GM23338 (cell line): ENCODE results near the gene LRRC4. TPM values are rescaled to one million over a fixed set of nuclear protein-coding genes. Genes with fewer than 3 reads are reported as not detected.

Source experiments
- ATAC-seq: fragments of 200-7000 bp; cut with Tn5 transposase; 3 replicates; pipeline ENCODE4 v1.9.1; 2020
- DNase-seq: peaks from one replicate; pipeline ENCODE4 v3.0.0-alpha.2; 2015; ENCODE audit warnings: low spot score
- H2AFZ ChIP-seq: fragments of 200-600 bp; sonication (generic); 2 replicates; pipeline ENCODE4 v1.8.0; 2016; ENCODE audit warnings: antibody characterized with exemption, mild to moderate bottlenecking, moderate library complexity
- H3F3A ChIP-seq: fragments of 200-600 bp; sonication (generic); replicated peaks from 2 replicates; pipeline ENCODE4 v1.8.0; 2017; ENCODE audit warnings: antibody characterized with exemption, mixed run types, low read depth
- H3K27ac ChIP-seq: fragments of 200-600 bp; sonication (generic); 2 replicates; pipeline ENCODE4 v1.6.1; 2016; ENCODE audit warnings: low read depth
- H3K27me3 ChIP-seq: fragments of 200-600 bp; sonication (generic); 2 replicates; pipeline ENCODE4 v1.8.0; 2016; ENCODE audit warnings: mild to moderate bottlenecking, mixed run types, moderate library complexity; ENCODE audit not compliant: insufficient read depth
- H3K36me3 ChIP-seq: fragments of 200-600 bp; sonication (generic); 2 replicates; pipeline ENCODE4 v1.8.0; 2016; ENCODE audit warnings: mild to moderate bottlenecking; ENCODE audit not compliant: insufficient read depth
- H3K4me1 ChIP-seq: fragments of 200-600 bp; sonication (generic); 2 replicates; pipeline ENCODE4 v1.8.0; 2016; ENCODE audit warnings: mild to moderate bottlenecking, moderate library complexity; ENCODE audit not compliant: insufficient read depth
- H3K4me2 ChIP-seq: fragments of 200-600 bp; sonication (generic); 2 replicates; pipeline ENCODE4 v1.7.1; 2017; ENCODE audit warnings: mixed run types
- H3K4me3 ChIP-seq: fragments of 200-600 bp; sonication (generic); 2 replicates; pipeline ENCODE4 v1.6.1; 2016; ENCODE audit warnings: mixed run types
- H3K79me2 ChIP-seq: fragments of 200-600 bp; sonication (generic); replicated peaks from 2 replicates; pipeline ENCODE4 v1.8.0; 2017; ENCODE audit warnings: mild to moderate bottlenecking; ENCODE audit not compliant: insufficient read depth
- H3K9me2 ChIP-seq: fragments of 200-600 bp; sonication (generic); 2 replicates; pipeline ENCODE4 v1.8.0; 2017; ENCODE audit not compliant: insufficient read depth
- H4K20me1 ChIP-seq: fragments of 200-600 bp; sonication (generic); replicated peaks from 2 replicates; pipeline ENCODE4 v1.8.0; 2017; ENCODE audit warnings: mild to moderate bottlenecking; ENCODE audit not compliant: insufficient read depth
- H3K27ac Mint-ChIP-seq: 2 replicates; pipeline ENCODE4 v1.8.0; 2020; ENCODE audit warnings: inconsistent platforms, mild to moderate bottlenecking, moderate library complexity, mixed read lengths
- H3K27me3 Mint-ChIP-seq: 3 replicates; pipeline ENCODE4 v1.8.0; 2022; ENCODE audit warnings: low read depth, mild to moderate bottlenecking, moderate library complexity, mixed read lengths, inconsistent platforms; ENCODE audit not compliant: insufficient read depth, poor library complexity
- H3K36me3 Mint-ChIP-seq: 3 replicates; pipeline ENCODE4 v1.8.0; 2021; ENCODE audit warnings: low read depth, mild to moderate bottlenecking, inconsistent platforms, moderate library complexity, mixed read lengths
- H3K4me1 Mint-ChIP-seq: 3 replicates; pipeline ENCODE4 v1.8.0; 2020; ENCODE audit warnings: mild to moderate bottlenecking, inconsistent platforms, mixed read lengths
- H3K4me3 Mint-ChIP-seq: 3 replicates; pipeline ENCODE4 v1.8.0; 2021; ENCODE audit warnings: moderate library complexity, mild to moderate bottlenecking, inconsistent platforms, mixed read lengths
- H3K9me3 Mint-ChIP-seq: 3 replicates; pipeline ENCODE4 v1.8.0; 2020; ENCODE audit warnings: moderate library complexity, mild to moderate bottlenecking, inconsistent platforms, mixed read lengths
- CREB1 ChIP-seq: fragments of 250-450 bp; sonication (Bioruptor Pico); IDR thresholded peaks from 2 replicates; pipeline ENCODE4 v1.5.0; 2020; ENCODE audit warnings: low read depth, mild to moderate bottlenecking, moderate library complexity
- EZH2 ChIP-seq: fragments of 200-600 bp; sonication (generic); IDR thresholded peaks from one replicate; pipeline ENCODE4 v1.8.0; 2017; ENCODE audit warnings: antibody characterized with exemption, mild to moderate bottlenecking, low read depth; ENCODE audit not compliant: unreplicated experiment
- EZH2phosphoT487 ChIP-seq: fragments of 200-600 bp; sonication (generic); IDR thresholded peaks from one replicate; pipeline ENCODE4 v1.8.1; 2018; ENCODE audit warnings: antibody characterized with exemption; ENCODE audit not compliant: unreplicated experiment
- JUNB ChIP-seq: IDR thresholded peaks from one replicate; pipeline ENCODE4 v1.6.1; 2016; ENCODE audit warnings: antibody characterized with exemption; ENCODE audit not compliant: unreplicated experiment
- NANOG ChIP-seq: IDR thresholded peaks from 2 replicates; pipeline ENCODE4 v1.6.1; 2016; ENCODE audit warnings: antibody characterized with exemption, borderline replicate concordance
- POLR2AphosphoS5 ChIP-seq: IDR thresholded peaks from 2 replicates; pipeline ENCODE4 v1.6.1; 2016; ENCODE audit warnings: antibody characterized with exemption, low read depth
- REST ChIP-seq: IDR thresholded peaks from one replicate; pipeline ENCODE4 v1.6.1; 2018; ENCODE audit warnings: antibody characterized with exemption; ENCODE audit not compliant: unreplicated experiment
- STAT1 ChIP-seq: IDR thresholded peaks from one replicate; pipeline ENCODE4 v1.6.1; 2016; ENCODE audit warnings: antibody characterized with exemption; ENCODE audit not compliant: unreplicated experiment
- ZNF114 ChIP-seq: fragments of 250-450 bp; sonication (Bioruptor Pico); IDR thresholded peaks from 2 replicates; pipeline ENCODE4 v1.5.0; 2020; ENCODE audit warnings: mild to moderate bottlenecking, moderate library complexity
- ZNF462 ChIP-seq: fragments of 250-450 bp; sonication (Bioruptor Pico); IDR thresholded peaks from 2 replicates; pipeline ENCODE4 v1.5.0; 2020; ENCODE audit warnings: mild to moderate bottlenecking, moderate library complexity
- polyA plus RNA-seq: library from polyadenylated mRNA; unstranded; fragments of >200 nt; fragmentation: Nextera tagmentation; extraction: Ambion mirVana; gene quantifications from 2 replicates; pipeline ENCODE4 v1.2.1, GENCODE V29; 2016
- total RNA-seq: library from RNA; depleted of rRNA; stranded (reverse); fragments of >200 nt; shearing (Covaris generic); gene quantifications from 2 replicates; pipeline ENCODE4 v1.2.3, GENCODE V29; 2014
- TF ChIP-seq, protein P1 (sequence below): IDR thresholded peaks from 2 replicates; pipeline ENCODE4 v1.6.1; 2016; ENCODE audit warnings: antibody characterized with exemption
- TF ChIP-seq, protein P2 (sequence below), 2 experiments: fragments of 200-600 bp in 1 of 2; sonication (generic) in 1 of 2; conservative IDR thresholded peaks; 2 replicates each; pipeline versions ENCODE4 v1.5.1 to v1.6.1; 2016 to 2017; ENCODE audit warnings: antibody characterized with exemption in 2 of 2, low read depth in 2 of 2, mild to moderate bottlenecking in 2 of 2, moderate library complexity in 1 of 2

LRRC4 gene
- total and polyA plus RNA-seq, 2 experiments from 2014 or later = 1.9 to 5.2 TPM

DNA sequence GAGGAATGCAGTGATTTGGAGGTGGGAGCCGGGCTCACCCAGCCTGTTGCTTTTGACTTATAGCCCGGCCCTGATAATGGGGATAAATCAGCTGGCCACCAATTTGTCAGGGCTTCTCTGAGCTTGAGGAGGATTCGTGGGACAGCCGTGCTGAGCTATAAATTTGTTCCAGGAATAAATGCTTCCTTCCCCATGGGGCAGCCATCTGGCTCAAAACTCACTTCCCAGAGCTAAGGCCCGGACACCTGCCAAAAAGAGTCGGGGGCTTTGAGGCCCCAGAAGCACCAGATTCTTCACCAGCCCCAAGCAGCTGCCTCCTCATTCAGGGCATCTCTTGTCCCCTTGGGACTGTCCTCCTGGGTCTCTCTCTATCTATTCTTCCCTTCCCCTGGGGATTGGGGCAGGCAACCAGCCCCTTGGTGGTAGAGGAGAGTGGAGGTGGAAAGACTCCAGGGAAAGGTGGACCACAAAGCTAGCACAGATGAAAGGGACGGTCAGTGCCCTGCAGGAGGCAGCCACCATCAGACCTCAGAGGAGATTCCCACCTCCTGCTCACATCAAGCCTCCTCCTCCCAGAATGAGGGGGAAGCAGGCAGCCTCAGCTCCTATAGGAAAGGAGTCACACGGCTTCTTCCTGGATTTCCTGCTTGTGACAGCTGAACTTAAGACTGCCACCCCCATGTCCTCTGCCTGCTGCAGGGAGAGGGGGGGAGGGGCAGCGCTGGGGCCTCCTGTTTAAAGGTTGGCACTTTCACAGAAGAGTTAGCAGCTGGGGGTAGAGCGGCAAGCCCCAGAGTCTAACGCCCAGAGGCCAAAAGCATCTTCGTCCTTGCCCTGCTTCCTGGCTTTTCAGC lies 44.2 kb upstream of the LRRC4 start:
- H2AFZ ChIP-seq = no peak overlapping the region
- no peaks in the 10 kb centered on the region for H3K27me3 ChIP-seq
- no peak overlapping the region for H3K4me3 ChIP-seq
- H3K36me3 ChIP-seq = no peaks in the 10 kb centered on the region
- Mint-ChIP-seq H3K9me3 (no peaks in the 10 kb centered on the region), H3K4me3 (no peak overlapping the region), H3K27me3 (peaks cover 17% of the 10 kb centered on the region), H3K27ac (no peak overlapping the region; the same call in 1 of the 2 replicates), H3K4me1 (peaks cover 27% of the 10 kb centered on the region), H3K36me3 (peaks cover 3% of the 10 kb centered on the region; the same call in 2 of the 3 replicates)
- DNase-seq = peak; percentile 20
- H3F3A ChIP-seq = no peaks in the 10 kb centered on the region
- no peaks in the 10 kb centered on the region for H3K4me1 ChIP-seq
- ATAC-seq = no peak
- TF ChIP-seq STAT1 = no peak
- TF ChIP-seq, protein P1, sequence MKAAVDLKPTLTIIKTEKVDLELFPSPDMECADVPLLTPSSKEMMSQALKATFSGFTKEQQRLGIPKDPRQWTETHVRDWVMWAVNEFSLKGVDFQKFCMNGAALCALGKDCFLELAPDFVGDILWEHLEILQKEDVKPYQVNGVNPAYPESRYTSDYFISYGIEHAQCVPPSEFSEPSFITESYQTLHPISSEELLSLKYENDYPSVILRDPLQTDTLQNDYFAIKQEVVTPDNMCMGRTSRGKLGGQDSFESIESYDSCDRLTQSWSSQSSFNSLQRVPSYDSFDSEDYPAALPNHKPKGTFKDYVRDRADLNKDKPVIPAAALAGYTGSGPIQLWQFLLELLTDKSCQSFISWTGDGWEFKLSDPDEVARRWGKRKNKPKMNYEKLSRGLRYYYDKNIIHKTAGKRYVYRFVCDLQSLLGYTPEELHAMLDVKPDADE = no peak
- TF ChIP-seq EZH2phosphoT487 = no peak
- no peak for TF ChIP-seq ZNF462 (CRISPR knock-in tag)
- TF ChIP-seq NANOG = no peak
- no peak for TF ChIP-seq JUNB
- TF ChIP-seq POLR2AphosphoS5 = no peak
- no peak for TF ChIP-seq EZH2
- TF ChIP-seq CREB1 (CRISPR knock-in tag) = no peak
- TF ChIP-seq, protein P2, sequence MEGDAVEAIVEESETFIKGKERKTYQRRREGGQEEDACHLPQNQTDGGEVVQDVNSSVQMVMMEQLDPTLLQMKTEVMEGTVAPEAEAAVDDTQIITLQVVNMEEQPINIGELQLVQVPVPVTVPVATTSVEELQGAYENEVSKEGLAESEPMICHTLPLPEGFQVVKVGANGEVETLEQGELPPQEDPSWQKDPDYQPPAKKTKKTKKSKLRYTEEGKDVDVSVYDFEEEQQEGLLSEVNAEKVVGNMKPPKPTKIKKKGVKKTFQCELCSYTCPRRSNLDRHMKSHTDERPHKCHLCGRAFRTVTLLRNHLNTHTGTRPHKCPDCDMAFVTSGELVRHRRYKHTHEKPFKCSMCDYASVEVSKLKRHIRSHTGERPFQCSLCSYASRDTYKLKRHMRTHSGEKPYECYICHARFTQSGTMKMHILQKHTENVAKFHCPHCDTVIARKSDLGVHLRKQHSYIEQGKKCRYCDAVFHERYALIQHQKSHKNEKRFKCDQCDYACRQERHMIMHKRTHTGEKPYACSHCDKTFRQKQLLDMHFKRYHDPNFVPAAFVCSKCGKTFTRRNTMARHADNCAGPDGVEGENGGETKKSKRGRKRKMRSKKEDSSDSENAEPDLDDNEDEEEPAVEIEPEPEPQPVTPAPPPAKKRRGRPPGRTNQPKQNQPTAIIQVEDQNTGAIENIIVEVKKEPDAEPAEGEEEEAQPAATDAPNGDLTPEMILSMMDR (conservative IDR thresholded peaks at IDR 0.05; ENCODE audit: low read depth in 2 of 2) = no peak
- no peak for TF ChIP-seq REST
- no peak for TF ChIP-seq ZNF114 (CRISPR knock-in tag)
- H3K27ac ChIP-seq = no peak overlapping the region
- no peaks in the 10 kb centered on the region for H3K9me2 ChIP-seq
- H3K4me2 ChIP-seq = no peak overlapping the region
- H3K79me2 ChIP-seq = no peaks in the 10 kb centered on the region
- H4K20me1 ChIP-seq = no peaks in the 10 kb centered on the region
